HG03575 (cell line): ENCODE data around the gene SNX13.

ENCODE experiments used
- ATAC-seq: cut with Tn5 transposase; IDR thresholded peaks from one replicate; pipeline ENCODE4 v1.9.1; 2021; ENCODE audit not compliant: unreplicated experiment, insufficient number of reproducible peaks, low FRiP score; ENCODE audit errors: extremely low read depth

The SNX13 gene

DNA sequence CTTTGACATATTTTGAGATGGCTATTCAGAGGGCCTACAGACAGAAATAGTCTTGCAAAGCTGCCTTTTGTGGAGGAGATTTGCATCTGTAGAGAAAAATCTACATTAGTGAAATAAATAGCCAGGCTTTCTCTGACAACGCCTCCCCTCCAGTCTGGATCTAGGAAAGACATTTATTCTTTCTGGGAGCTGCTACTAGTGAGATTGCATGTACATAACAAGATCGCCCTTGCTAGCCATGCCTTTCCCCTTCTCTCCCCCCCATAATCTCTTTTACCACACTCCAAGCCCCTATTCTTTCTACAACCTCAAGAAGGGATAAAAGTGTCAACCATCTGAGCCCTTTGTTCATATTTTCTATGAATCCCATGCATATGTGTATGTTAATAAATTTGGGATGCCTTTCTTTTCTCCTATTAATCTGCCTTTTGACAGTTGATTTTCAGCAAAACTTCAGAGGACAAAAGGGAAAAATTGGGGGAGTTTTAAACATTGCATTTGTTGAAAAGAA is 194.2 kb downstream of the SNX13 start:
- peak; percentile 23 for ATAC-seq

DNA sequence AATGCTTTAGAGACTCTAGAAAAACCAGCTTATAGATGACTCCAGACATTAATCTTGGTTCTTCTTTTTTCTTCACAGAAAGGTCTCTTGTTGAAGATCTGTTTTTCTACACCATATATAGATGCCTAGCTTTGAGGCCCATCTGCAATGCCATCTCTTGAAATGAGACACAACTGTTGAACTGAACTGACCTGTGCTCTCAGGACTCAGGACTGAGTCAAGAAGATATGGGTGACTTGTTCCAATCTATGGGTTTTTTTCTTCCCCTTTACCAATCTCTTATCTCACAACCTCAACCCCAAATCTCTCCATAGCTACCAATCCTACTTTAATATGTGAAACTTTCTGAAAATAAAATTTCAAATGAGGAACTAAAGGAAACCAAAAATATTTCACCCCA is 194.7 kb downstream of the SNX13 start:
- peak; percentile 59 for ATAC-seq

DNA sequence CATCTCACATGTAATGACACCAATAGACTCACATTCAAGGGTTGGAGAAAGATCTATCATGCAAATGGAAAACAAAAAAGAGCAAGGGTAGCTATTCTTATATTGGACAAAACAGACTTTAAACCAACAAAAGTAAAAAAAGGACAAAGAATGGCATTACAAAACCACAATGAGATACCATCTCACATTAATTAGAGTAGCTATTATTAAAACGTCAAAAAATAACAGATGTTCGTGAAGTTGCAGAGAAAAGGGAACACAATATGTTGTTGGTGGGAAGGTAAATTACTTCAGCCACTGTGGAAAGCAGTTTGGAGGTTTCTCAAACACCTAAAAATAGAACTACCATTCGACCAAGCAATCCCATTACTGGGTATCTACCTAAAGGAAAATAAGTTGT is 197.0 kb downstream of the SNX13 start:
- no peak for ATAC-seq

DNA sequence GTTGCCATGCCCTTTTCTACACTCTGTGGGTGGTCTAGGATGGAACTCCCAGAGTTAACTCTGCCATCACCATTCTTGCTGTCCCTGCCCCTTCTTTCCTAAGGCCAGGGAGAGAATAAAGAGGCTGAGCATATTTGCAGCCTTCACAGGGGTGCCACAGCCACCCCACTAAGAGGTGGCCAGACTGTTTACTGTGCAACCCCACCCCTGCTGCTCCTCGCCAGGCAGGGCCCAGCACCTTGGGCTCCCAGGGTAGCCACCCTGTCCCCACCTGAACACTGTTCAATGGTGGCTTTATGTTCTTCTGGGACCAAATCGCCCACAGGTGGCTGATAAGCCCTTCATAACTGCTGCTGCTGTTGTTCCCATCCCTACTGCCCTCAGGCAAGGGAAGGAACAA is 198.9 kb downstream of the SNX13 start:
- ATAC-seq = no peak
